Activated CD4-positive, alpha-beta memory T cell treated with anti-CD3 and anti-CD28 coated beads for 36 hours (primary cell): ENCODE data around the gene GLT1D1. TPM values are rescaled to one million over a fixed set of nuclear protein-coding genes. Genes with fewer than 3 reads are reported as not detected.
"Not testable (repeated sequence)": the region's sequence is repeated elsewhere in the genome, so short reads cannot be mapped to it uniquely, and the experiment has no call there.

ENCODE experiments used
- CTCF ChIA-PET: fragments of 350-600 bp; sonication (Branson Sonifier 250); formaldehyde crosslinking; loops from one replicate; lab custom pipeline; 2021; ENCODE audit warnings: antibody characterized with exemption, inconsistent platforms; lab: Charles Lee
- POLR2A ChIA-PET: fragments of 350-600 bp; sonication (Branson Sonifier 250); formaldehyde crosslinking; loops from one replicate; lab custom pipeline; 2021; ENCODE audit warnings: antibody characterized with exemption; lab: Charles Lee
- DNase-seq: peaks from one replicate; pipeline ENCODE4 v3.0.0-alpha.2; 2020
- H3K27ac Mint-ChIP-seq: one replicate; pipeline ENCODE4 v1.8.0; 2021; ENCODE audit warnings: mixed read lengths
- H3K27me3 Mint-ChIP-seq: one replicate; pipeline ENCODE4 v1.8.0; 2021; ENCODE audit warnings: mixed read lengths
- H3K36me3 Mint-ChIP-seq: one replicate; pipeline ENCODE4 v1.8.0; 2021; ENCODE audit warnings: mixed read lengths
- H3K4me1 Mint-ChIP-seq: one replicate; pipeline ENCODE4 v1.8.0; 2021; ENCODE audit warnings: low read depth, mixed read lengths
- H3K4me3 Mint-ChIP-seq: one replicate; pipeline ENCODE4 v1.8.0; 2021; ENCODE audit warnings: mild to moderate bottlenecking, mixed read lengths
- H3K9me3 Mint-ChIP-seq: one replicate; pipeline ENCODE4 v1.8.0; 2021; ENCODE audit warnings: mixed read lengths
- intact Hi-C: fragments of 100-400 bp; cut with micrococcal nuclease; formaldehyde crosslinking; loops from one replicate; pipeline ENCODE4 v1.15.1; 2023
- total RNA-seq, 2 experiments: library from RNA; stranded (reverse); gene quantifications; one replicate each; pipeline ENCODE4 v1.2.3, GENCODE V29; 2021

Gene GLT1D1
- total RNA-seq, 2 experiments from 2014 or later, result not detected

DNA sequence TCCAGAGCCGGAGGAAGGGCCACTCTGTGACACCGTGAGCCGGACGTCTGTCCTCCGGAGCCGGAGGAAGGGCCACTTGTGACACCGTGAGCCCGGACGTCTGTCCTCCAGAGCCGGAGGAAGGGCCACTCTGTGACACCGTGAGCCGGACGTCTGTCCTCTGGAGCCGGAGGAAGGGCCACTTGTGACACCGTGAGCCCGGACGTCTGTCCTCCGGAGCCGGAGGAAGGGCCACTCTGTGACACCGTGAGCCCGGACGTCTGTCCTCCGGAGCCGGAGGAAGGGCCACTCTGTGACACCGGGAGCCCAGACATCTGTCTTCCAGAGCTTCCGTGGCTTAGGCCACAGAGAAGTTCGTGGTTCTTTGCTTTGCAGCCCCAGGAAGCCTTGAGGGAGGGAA lies 6.6 kb upstream of the GLT1D1 start:
- CTCF ChIA-PET, H3K4me3 Mint-ChIP-seq, H3K4me1 Mint-ChIP-seq, DNase-seq, H3K27ac Mint-ChIP-seq, H3K27me3 Mint-ChIP-seq, POLR2A ChIA-PET, H3K9me3 Mint-ChIP-seq, H3K36me3 Mint-ChIP-seq, intact Hi-C loops: not testable (repeated sequence)

DNA sequence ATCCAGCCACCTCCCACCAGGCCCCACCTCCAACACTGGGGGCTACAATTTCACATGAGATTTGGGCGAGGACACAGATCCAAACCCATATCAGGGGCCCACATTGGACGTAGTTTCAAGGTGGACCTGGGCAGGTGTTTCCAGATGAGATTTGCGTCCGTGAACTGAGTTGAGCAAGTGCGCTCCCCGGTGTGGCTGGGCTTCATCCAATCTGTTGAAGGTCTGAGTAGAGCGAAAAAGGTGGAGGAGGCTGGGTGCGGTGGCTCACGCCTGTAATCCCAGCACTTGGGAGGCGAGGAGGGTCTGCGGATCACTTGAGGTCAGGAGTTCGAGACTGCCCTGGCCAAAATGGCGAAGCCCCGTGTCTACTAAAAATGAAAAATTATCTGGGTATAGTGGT lies 4.9 kb upstream of the GLT1D1 start:
- no peaks in the 10 kb centered on the region for H3K9me3 Mint-ChIP-seq
- ChIA-PET POLR2A (no interaction called here), CTCF (no interaction called here)
- no peaks in the 10 kb centered on the region for H3K4me1 Mint-ChIP-seq
- H3K27me3 Mint-ChIP-seq, result peaks cover 11% of the 10 kb centered on the region
- H3K36me3 Mint-ChIP-seq, result no peaks in the 10 kb centered on the region
- intact Hi-C loops, result no loop called here
- no peak overlapping the region for H3K27ac Mint-ChIP-seq
- no peak for DNase-seq
- H3K4me3 Mint-ChIP-seq, result no peak overlapping the region

GRCh38 chr12:128849806-128850205 lies 3.5 kb upstream of the GLT1D1 start:
- H3K27me3 Mint-ChIP-seq, result peaks cover 17% of the 10 kb centered on the region
- H3K9me3 Mint-ChIP-seq, H3K4me1 Mint-ChIP-seq, H3K27ac Mint-ChIP-seq, CTCF ChIA-PET, H3K4me3 Mint-ChIP-seq, H3K36me3 Mint-ChIP-seq, intact Hi-C loops, POLR2A ChIA-PET, DNase-seq: not testable (repeated sequence)

DNA sequence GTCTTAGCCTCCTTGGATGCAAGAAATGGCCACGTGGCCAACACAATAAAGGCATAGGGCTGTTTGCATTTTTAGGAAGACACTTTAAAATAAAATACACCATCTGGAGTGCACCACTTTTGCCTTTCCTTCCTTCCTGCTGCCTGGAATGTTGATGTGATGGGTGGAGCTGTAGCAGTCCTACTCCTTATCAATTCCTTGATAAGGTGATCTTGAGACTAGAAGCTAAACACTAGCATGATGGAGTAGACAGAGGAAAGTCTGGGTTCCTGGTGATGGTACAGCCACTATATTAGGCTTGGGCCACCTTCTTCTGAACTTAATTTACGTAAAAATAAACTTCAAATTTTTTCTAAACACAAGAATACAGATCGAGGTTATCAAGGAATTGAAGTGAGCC lies 2.9 kb upstream of the GLT1D1 start:
- no peak for DNase-seq
- Mint-ChIP-seq H3K36me3 (no peaks in the 10 kb centered on the region), H3K9me3 (no peaks in the 10 kb centered on the region), H3K4me1 (no peaks in the 10 kb centered on the region), H3K27ac (no peak overlapping the region), H3K27me3 (peaks cover 18% of the 10 kb centered on the region), H3K4me3 (no peak overlapping the region)
- CTCF ChIA-PET, result no interaction called here
- intact Hi-C loops, result no loop called here
- POLR2A ChIA-PET, result no interaction called here

DNA sequence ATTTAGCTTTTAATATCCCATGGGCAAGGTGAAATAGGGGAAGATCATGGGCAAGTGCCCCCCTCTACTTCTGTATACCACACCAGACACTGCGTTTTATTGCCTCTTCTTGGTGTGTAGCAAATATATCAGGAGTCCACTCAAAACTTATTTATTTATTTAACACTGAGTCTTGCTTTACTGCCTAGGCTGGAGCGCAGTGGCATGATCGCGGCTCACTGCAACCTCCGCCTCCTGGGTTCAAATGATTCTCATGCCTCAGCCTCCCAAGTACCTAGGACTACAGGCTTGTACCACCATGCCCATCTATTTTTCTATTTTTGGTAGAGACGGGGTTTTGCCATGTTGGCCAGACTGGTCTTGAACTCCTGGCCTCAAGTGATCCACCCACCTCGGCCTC lies 1.8 kb upstream of the GLT1D1 start:
- H3K4me3 Mint-ChIP-seq, H3K4me1 Mint-ChIP-seq, H3K36me3 Mint-ChIP-seq, H3K27ac Mint-ChIP-seq, POLR2A ChIA-PET, intact Hi-C loops, H3K9me3 Mint-ChIP-seq, DNase-seq, CTCF ChIA-PET: not testable (repeated sequence)
- peaks cover 23% of the 10 kb centered on the region for H3K27me3 Mint-ChIP-seq

DNA sequence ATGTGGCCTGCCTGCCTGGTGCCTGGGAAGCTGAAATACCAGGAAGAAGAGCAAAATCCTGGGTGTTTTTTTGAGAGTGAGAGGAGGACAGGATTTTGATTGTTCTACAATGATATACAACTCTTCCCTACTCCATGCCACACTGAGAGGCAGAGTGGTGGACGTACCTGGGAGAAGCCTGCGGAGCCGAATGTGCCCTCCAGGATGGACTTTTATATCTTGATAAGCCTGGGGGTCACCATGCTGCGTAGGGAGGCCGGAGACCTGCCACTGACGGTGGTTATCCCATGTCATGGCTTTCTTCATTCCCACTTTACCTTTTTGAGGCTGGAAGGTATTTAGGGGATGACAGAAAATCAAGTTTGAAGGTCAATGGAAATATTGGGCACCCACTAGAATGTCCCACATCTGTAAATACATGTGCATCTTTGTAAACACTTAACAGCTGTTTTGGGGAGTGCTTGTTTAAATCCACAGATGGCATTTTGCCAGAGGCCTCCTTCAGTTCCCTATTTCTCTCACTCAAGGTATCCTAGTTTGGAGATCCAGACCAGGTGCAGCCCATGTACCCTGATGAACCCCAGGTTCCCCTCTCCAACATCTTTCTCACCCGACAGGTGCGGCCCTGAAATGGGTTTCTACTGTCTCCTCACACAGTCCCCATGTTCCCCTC lies 1.1 kb upstream of the GLT1D1 start:
- H3K4me3 Mint-ChIP-seq, result no peak overlapping the region
- no peak overlapping the region for H3K27ac Mint-ChIP-seq
- POLR2A ChIA-PET, result no interaction called here
- DNase-seq, result no peak
- H3K9me3 Mint-ChIP-seq, result no peaks in the 10 kb centered on the region
- CTCF ChIA-PET, result no interaction called here
- H3K27me3 Mint-ChIP-seq, result peaks cover 24% of the 10 kb centered on the region
- intact Hi-C loops, result no loop called here
- H3K4me1 Mint-ChIP-seq, result no peaks in the 10 kb centered on the region
- no peaks in the 10 kb centered on the region for H3K36me3 Mint-ChIP-seq

- Mint-ChIP-seq H3K4me3 (no peak overlapping the region), H3K4me1 (no peaks in the 10 kb centered on the region), H3K9me3 (no peaks in the 10 kb centered on the region), H3K27me3 (peaks cover 28% of the 10 kb centered on the region), H3K27ac (no peak overlapping the region), H3K36me3 (no peaks in the 10 kb centered on the region)
- intact Hi-C loops, result no loop called here
- POLR2A ChIA-PET, result no interaction called here
- CTCF ChIA-PET, result no interaction called here
- no peak for DNase-seq
These were observed 421 bp downstream of the GLT1D1 start for GRCh38 chr12:128853600-128854197.

DNA sequence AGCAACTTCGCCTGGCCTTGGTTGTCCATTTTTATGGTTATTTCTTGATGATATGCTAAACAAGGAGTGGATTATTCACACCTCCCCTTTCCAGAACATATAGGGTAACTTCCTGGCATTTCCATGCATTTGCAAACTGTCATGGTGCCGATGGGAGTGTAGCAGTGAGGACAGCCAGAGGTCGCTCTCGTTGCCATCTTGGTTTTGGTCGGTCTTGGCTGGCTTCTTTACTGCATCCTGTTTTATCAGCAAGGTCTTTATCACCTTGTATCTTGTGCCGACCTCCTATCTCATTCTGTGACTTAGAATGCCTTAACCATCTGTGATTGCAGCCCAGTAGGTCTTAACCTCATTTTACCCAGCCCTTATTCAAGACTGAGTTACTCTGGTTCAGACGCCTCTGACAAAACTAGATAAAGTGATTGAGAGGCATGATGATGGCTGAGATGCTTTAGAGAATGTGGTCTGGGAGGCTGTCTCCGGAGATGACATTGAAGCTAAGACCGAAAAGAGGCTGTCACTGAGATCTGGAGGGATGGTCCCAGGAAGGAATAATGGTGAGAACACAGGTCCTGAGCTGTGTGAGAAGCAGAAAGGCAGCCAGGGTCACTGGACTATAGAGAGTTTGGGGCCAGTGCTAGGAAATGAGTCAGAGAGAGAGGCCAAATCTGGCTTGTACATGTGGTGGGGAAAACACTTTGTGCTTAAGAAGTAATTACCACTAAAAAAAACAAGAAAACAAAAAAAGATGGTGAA lies 2.9 kb downstream of the GLT1D1 start:
- H3K27me3 Mint-ChIP-seq, result peaks cover 25% of the 10 kb centered on the region
- ChIA-PET POLR2A (no interaction called here), CTCF (no interaction called here)
- no peaks in the 10 kb centered on the region for H3K36me3 Mint-ChIP-seq
- H3K4me1 Mint-ChIP-seq, result no peaks in the 10 kb centered on the region
- H3K9me3 Mint-ChIP-seq, result no peaks in the 10 kb centered on the region
- no peak overlapping the region for H3K4me3 Mint-ChIP-seq
- no peak for DNase-seq
- no peak overlapping the region for H3K27ac Mint-ChIP-seq
- intact Hi-C loops, result no loop called here

GRCh38 chr12:128856791-128857078 lies 3.5 kb downstream of the GLT1D1 start:
- no peaks in the 10 kb centered on the region for H3K9me3 Mint-ChIP-seq
- ChIA-PET CTCF (no interaction called here), POLR2A (no interaction called here)
- no peak overlapping the region for H3K4me3 Mint-ChIP-seq
- no peak for DNase-seq
- no peak overlapping the region for H3K27ac Mint-ChIP-seq
- peaks cover 24% of the 10 kb centered on the region for H3K27me3 Mint-ChIP-seq
- no peaks in the 10 kb centered on the region for H3K4me1 Mint-ChIP-seq
- no peaks in the 10 kb centered on the region for H3K36me3 Mint-ChIP-seq
- intact Hi-C loops, result no loop called here

- Mint-ChIP-seq H3K4me1 (no peaks in the 10 kb centered on the region), H3K27me3 (peaks cover 22% of the 10 kb centered on the region), H3K27ac (no peak overlapping the region), H3K9me3 (no peaks in the 10 kb centered on the region), H3K36me3 (no peaks in the 10 kb centered on the region), H3K4me3 (no peak overlapping the region)
- ChIA-PET CTCF (no interaction called here), POLR2A (no interaction called here)
- intact Hi-C loops, result no loop called here
- DNase-seq, result no peak
These were observed 4.0 kb downstream of the GLT1D1 start for GRCh38 chr12:128857133-128857763.

DNA sequence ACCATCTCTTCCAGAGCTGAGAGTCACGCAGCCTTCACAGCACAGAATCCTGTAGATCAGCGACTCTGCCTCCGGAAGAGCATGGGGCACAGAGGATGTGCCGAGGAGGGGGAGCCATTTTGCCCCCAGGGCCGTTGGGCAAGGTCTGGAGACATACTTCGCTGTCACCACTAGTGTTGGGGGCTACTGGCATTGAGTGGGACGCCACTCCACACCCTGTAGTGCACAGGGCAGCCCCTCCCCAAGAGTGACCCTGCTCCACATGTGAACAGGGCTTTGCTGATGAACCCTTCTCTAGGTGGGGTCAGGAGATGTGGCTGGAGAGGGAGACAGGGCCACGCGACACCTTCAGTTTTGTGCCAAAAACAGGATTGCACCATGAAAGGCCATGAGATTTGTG lies 6.0 kb downstream of the GLT1D1 start:
- Mint-ChIP-seq H3K27me3 (peaks cover 15% of the 10 kb centered on the region), H3K4me1 (no peaks in the 10 kb centered on the region), H3K36me3 (no peaks in the 10 kb centered on the region), H3K9me3 (no peaks in the 10 kb centered on the region), H3K27ac (no peak overlapping the region), H3K4me3 (no peak overlapping the region)
- POLR2A ChIA-PET, result no interaction called here
- intact Hi-C loops, result no loop called here
- CTCF ChIA-PET, result no interaction called here
- DNase-seq, result no peak

DNA sequence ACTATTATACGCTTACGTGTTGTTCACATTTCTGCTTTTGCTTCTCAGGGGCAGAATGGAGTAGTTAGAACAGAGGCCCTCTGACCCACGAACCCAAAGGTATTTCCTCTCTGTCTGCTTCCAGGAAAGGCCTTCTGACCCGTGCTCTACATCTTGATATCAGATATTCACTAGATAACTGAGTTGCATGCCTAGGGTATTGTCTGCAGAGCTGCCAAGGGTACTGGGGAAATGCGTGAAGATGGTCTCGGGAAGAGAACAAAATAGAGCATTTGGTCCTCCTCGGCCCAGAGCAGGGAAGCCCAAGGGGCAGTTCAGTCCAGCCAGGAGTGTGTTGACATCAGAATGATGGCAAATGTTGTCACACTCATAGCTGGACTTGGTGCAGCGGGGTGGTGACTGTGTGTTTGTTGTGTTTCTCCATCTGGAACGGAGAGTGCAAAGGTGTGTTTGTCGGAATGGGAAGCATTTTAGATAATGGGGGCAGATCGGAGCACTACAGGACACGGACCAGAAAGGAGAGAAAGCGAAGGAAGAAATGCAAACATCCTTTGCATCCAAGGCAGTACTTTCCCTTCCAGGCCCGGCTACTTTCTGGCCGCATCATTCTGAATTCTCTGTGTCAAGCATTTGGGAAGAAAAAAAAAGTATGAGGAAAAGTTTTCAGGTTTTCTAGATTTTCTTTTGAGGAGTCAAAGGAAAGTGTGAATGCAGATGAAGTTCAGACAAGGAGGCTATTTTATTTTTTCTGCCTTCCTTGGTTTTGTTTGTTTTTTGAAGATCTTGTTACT lies 8.1 kb downstream of the GLT1D1 start:
- intact Hi-C loops, result no loop called here
- peaks cover 5% of the 10 kb centered on the region for H3K27me3 Mint-ChIP-seq
- H3K36me3 Mint-ChIP-seq, result no peaks in the 10 kb centered on the region
- CTCF ChIA-PET, result no interaction called here
- no peak overlapping the region for H3K27ac Mint-ChIP-seq
- POLR2A ChIA-PET, result no interaction called here
- no peaks in the 10 kb centered on the region for H3K9me3 Mint-ChIP-seq
- no peak overlapping the region for H3K4me3 Mint-ChIP-seq
- DNase-seq, result no peak
- no peaks in the 10 kb centered on the region for H3K4me1 Mint-ChIP-seq
